Motor neuron (in vitro differentiated cells): ENCODE measurements around the gene SESN2. TPM values are rescaled to one million over a fixed set of nuclear protein-coding genes. Genes with fewer than 3 reads are reported as not detected.
"Not testable (repeated sequence)": the region's sequence is repeated elsewhere in the genome, so short reads cannot be mapped to it uniquely, and the experiment has no call there.

Experiments used
- ATAC-seq, 8 experiments: fragments of 200-7000 bp; cut with Tn5 transposase; replicated peaks in 6 of 8; 2 replicates each; pipeline ENCODE4 v1.8.0; 2021; ENCODE audit warnings: mild to moderate bottlenecking in 8 of 8, moderate library complexity in 8 of 8
- H3K27ac ChIP-seq, 2 donors: fragments of 250-450 bp; sonication (Bioruptor Pico); 2 replicates each; pipeline ENCODE4 v1.9.0; 2021; ENCODE audit warnings: antibody characterized with exemption in 2 of 2, mild to moderate bottlenecking in 2 of 2, moderate library complexity in 1 of 2
- H3K4me1 ChIP-seq, 2 donors: fragments of 250-450 bp; sonication (Bioruptor Pico); replicated peaks in 1 of 2; 2 replicates each; pipeline ENCODE4 v1.6.1; 2021; ENCODE audit warnings: antibody characterized with exemption in 2 of 2, mild to moderate bottlenecking in 2 of 2, moderate library complexity in 1 of 2
- H3K4me3 ChIP-seq, 5 donors: fragments of 250-450 bp; sonication (Bioruptor Pico); 2 replicates each; pipeline ENCODE4 v1.9.0; 2021; ENCODE audit warnings: antibody characterized with exemption in 5 of 5, mild to moderate bottlenecking in 5 of 5, moderate library complexity in 4 of 5
- WGBS, 10 experiments: fragments of 450-650 bp; shearing (Covaris generic); methylation state at CpG; one replicate each; pipeline ENCODE4 v1.0.0; 2022; 5-methylcytosine and 5-hydroxymethylcytosine counted together
- in situ Hi-C, 9 experiments: fragments of 400-800 bp; cut with MboI; loops; one replicate each; pipeline ENCODE4 v1.15.0; 2021; ENCODE audit warnings: low sequenced_read_pairs in 9 of 9, low pct_unique_long_range_greater_than_20kb in 2 of 9; ENCODE audit not compliant: unreplicated experiment in 9 of 9
- total RNA-seq, 8 experiments: library from RNA; unstranded; fragments of 300-600 nt; gene quantifications; 2 replicates each; pipeline versions ENCODE4 v1.2.3 to v1.2.4, GENCODE V29; 2022

Gene SESN2
- total RNA-seq, 8 experiments from 2014 or later: 18.5 to 74.0 (median 35.7) TPM

GRCh38 chr1:28302247-28302646 is 42.9 kb downstream of the SESN2 start:
- WGBS, 10 experiments: 7 to 100% (median 65%) methylated on average over 1 to 5 of the region's 5 CpGs; no CpG with 5 or more reads in 1 of the 10 experiments
- Histone ChIP-seq H3K4me3 (no peak overlapping the region), H3K4me1 (peaks cover 3% of the 10 kb centered on the region in 2 donors), H3K27ac (no peak overlapping the region)
- no peak for ATAC-seq
- in situ Hi-C loops: no loop called here

GRCh38 chr1:28306301-28306949 is 47.1 kb downstream of the SESN2 start:
- Histone ChIP-seq H3K27ac (no peak overlapping the region), H3K4me1 (no peaks in the 10 kb centered on the region)
- whole genome bisulfite sequencing, 10 experiments: 0 to 88% (median 75%) methylated on average over 1 to 2 of the region's 2 CpGs; no CpG with 5 or more reads in 1 of the 10 experiments

GRCh38 chr1:28308750-28309149 is 49.4 kb downstream of the SESN2 start:
- Histone ChIP-seq H3K4me1 (no peaks in the 10 kb centered on the region), H3K4me3 (no peak overlapping the region), H3K27ac (no peak overlapping the region)
- no peak for ATAC-seq
- WGBS, 10 experiments: 80 to 100% (median 81%) methylated on average over 2 to 3 of the region's 3 CpGs; no CpG with 5 or more reads in 7 of the 10 experiments
- in situ Hi-C loops: no loop called here

More at GRCh38 chr1:28306301-28306949, 47.1 kb downstream of the SESN2 start:
- ATAC-seq: no peak
- in situ Hi-C loops: no loop called here
- no peak overlapping the region for H3K4me3 ChIP-seq

GRCh38 chr1:28309702-28310101 is 50.4 kb downstream of the SESN2 start:
- WGBS, 10 experiments: 25 to 86% (median 61%) methylated on average over 1 to 2 of the region's 2 CpGs; no CpG with 5 or more reads in 3 of the 10 experiments
- no peak overlapping the region for H3K4me3 ChIP-seq
- H3K27ac ChIP-seq: no peak overlapping the region
- in situ Hi-C loops: no loop called here
- no peak for ATAC-seq
- no peaks in the 10 kb centered on the region for H3K4me1 ChIP-seq

- no peak overlapping the region for H3K27ac ChIP-seq
- in situ Hi-C loops: no loop called here
- 46 to 83% (median 67%) methylated on average over 3 to 6 of the region's 6 CpGs; no CpG with 5 or more reads in 5 of the 10 experiments for WGBS, 10 experiments
- no peaks in the 10 kb centered on the region for H3K4me1 ChIP-seq
- no peak for ATAC-seq
- no peak overlapping the region for H3K4me3 ChIP-seq
These were observed 54.6 kb downstream of the SESN2 start for GRCh38 chr1:28313702-28314546.

- in situ Hi-C loops: no loop called here
- Histone ChIP-seq H3K4me3 (no peak overlapping the region), H3K4me1 (no peaks in the 10 kb centered on the region), H3K27ac (no peak overlapping the region)
- no peak for ATAC-seq
- 40 to 100% (median 84%) methylated on average over 1 to 8 of the region's 8 CpGs for WGBS, 10 experiments
These were observed 55.2 kb downstream of the SESN2 start for GRCh38 chr1:28314547-28314941.

- 42 to 91% (median 84%) methylated on average over 1 to 7 of the region's 7 CpGs; no CpG with 5 or more reads in 2 of the 10 experiments for WGBS, 10 experiments
- no peak for ATAC-seq
- H3K4me1 ChIP-seq: no peaks in the 10 kb centered on the region
- H3K4me3 ChIP-seq: no peak overlapping the region
- in situ Hi-C loops: no loop called here
- no peak overlapping the region for H3K27ac ChIP-seq
These were observed 57.7 kb downstream of the SESN2 start for GRCh38 chr1:28317014-28317413.

- peak in 1 of 8 experiments; percentile 13 for ATAC-seq
- in situ Hi-C loops: loop anchor here in 1 of 9 experiments (10.0 kb wide), 1 partner anchor 57 kb away; no protein-coding TSS in a partner anchor
- H3K27ac ChIP-seq: no peak overlapping the region
- no peaks in the 10 kb centered on the region for H3K4me1 ChIP-seq
- 0 to 83% (median 66%) methylated on average over 1 to 3 of the region's 3 CpGs; no CpG with 5 or more reads in 1 of the 10 experiments for WGBS, 10 experiments
- no peak overlapping the region for H3K4me3 ChIP-seq
These were observed 62.9 kb downstream of the SESN2 start for GRCh38 chr1:28322194-28322593.

GRCh38 chr1:28323720-28324119 is 64.4 kb downstream of the SESN2 start:
- ATAC-seq: no peak
- in situ Hi-C loops: loop anchor here in 1 of 9 experiments (10.0 kb wide), 1 partner anchor 59 kb away; no protein-coding TSS in a partner anchor
- Histone ChIP-seq H3K4me3 (no peak overlapping the region), H3K27ac (no peak overlapping the region), H3K4me1 (peaks cover 4 to 5% of the 10 kb centered on the region in 2 donors)
- 14 to 79% (median 38%) methylated on average over 3 of the region's 3 CpGs; no CpG with 5 or more reads in 5 of the 10 experiments for WGBS, 10 experiments

- no peak overlapping the region for H3K27ac ChIP-seq
- in situ Hi-C loops: loop anchor here in 1 of 9 experiments (10.0 kb wide), 1 partner anchor 62 kb away; no protein-coding TSS in a partner anchor
- no peak overlapping the region for H3K4me3 ChIP-seq
- no peak for ATAC-seq
- H3K4me1 ChIP-seq: peaks cover 7 to 13% of the 10 kb centered on the region in 2 donors
These were observed 67.2 kb downstream of the SESN2 start for GRCh38 chr1:28326515-28326914.

- peaks cover 7 to 13% of the 10 kb centered on the region in 2 donors for H3K4me1 ChIP-seq
- no peak overlapping the region for H3K4me3 ChIP-seq
- in situ Hi-C loops: loop anchor here in 1 of 9 experiments (10.0 kb wide), 1 partner anchor 62 kb away; no protein-coding TSS in a partner anchor
- ATAC-seq: no peak
- H3K27ac ChIP-seq: no peak overlapping the region
- WGBS, 10 experiments: 37 to 100% (median 81%) methylated on average over 2 to 3 of the region's 3 CpGs; no CpG with 5 or more reads in 1 of the 10 experiments
These were observed 67.7 kb downstream of the SESN2 start for GRCh38 chr1:28326984-28327383.

GRCh38 chr1:28327431-28327830 is 68.1 kb downstream of the SESN2 start:
- H3K27ac ChIP-seq, ATAC-seq, H3K4me3 ChIP-seq: not testable (repeated sequence)
- in situ Hi-C loops: loop anchor here in 1 of 9 experiments (10.0 kb wide), 1 partner anchor 63 kb away; no protein-coding TSS in a partner anchor
- 88 to 95% (median 91%) methylated on average over 3 to 10 of the region's 11 CpGs; no CpG with 5 or more reads in 3 of the 10 experiments for WGBS, 10 experiments
- H3K4me1 ChIP-seq: peaks cover 7 to 13% of the 10 kb centered on the region in 2 donors

GRCh38 chr1:28328228-28328648 is 68.9 kb downstream of the SESN2 start:
- in situ Hi-C loops: loop anchor here in 1 of 9 experiments (10.0 kb wide), 1 partner anchor 63 kb away; no protein-coding TSS in a partner anchor
- Histone ChIP-seq H3K4me1 (peaks cover 7 to 13% of the 10 kb centered on the region in 2 donors), H3K27ac (peak overlapping the region; percentile 75 to 81), H3K4me3 (peak overlapping the region; percentile 52 to 67 (median 58))
- no peak for ATAC-seq
- WGBS, 10 experiments: 25 to 97% (median 82%) methylated on average over 4 to 14 of the region's 16 CpGs; no CpG with 5 or more reads in 3 of the 10 experiments
